AML-193 (cell line): ENCODE measurements around the gene ST8SIA3.

Experiments used
- DNase-seq, 2 experiments: peaks; one replicate each; lab custom pipeline; 2025; lab: John Stamatoyannopoulos, UW

ST8SIA3 gene, protein sequence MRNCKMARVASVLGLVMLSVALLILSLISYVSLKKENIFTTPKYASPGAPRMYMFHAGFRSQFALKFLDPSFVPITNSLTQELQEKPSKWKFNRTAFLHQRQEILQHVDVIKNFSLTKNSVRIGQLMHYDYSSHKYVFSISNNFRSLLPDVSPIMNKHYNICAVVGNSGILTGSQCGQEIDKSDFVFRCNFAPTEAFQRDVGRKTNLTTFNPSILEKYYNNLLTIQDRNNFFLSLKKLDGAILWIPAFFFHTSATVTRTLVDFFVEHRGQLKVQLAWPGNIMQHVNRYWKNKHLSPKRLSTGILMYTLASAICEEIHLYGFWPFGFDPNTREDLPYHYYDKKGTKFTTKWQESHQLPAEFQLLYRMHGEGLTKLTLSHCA

DNA sequence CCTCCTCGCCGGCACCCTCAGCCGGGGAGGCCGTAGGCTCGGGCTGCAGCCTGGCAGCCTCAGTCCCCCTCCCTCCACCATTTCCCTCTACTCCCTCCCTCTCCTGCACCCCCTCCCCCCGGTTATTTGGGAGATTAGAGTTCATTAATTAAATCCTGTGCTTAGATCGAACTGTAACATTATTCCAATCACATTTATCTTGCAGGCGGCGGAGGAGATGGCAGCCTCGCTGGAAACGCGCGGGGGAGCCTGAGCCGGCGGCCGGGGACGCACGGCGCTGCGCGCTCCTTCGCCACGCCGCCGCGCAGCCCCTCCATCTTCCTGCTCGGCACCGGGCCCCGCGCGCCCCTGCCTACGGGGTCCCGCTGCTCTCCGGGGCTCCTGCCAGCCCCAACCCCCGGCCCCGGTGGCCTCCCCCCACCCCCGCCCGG, at the start of gene ST8SIA3:
Gene ST8SIA3 (plus strand): TSS at position 287 of the 431 bp plus-strand sequence. CDS start 290 bp downstream, outside the sequence.
- DNase-seq, result no peak

DNA sequence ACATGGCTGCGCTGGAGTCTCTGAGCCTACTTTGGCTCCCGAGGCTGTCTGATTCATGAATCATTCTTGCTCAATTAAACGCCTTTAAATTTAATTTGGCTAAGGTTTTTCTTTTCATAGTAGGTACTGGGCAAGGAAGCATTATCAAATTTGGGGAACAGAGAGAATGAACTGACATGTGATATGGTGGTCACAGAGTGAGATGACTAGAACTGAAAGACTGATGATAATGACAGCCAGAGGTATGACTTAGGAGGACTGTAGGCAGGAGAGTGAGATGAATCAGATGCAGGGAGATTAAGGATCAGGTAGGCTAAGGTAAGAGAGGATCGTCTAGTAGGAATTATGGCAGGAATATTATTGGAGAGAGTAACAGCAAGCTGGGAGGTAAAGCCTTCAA, 40.9 kb upstream of the ST8SIA3 start:
- no peak for DNase-seq

DNA sequence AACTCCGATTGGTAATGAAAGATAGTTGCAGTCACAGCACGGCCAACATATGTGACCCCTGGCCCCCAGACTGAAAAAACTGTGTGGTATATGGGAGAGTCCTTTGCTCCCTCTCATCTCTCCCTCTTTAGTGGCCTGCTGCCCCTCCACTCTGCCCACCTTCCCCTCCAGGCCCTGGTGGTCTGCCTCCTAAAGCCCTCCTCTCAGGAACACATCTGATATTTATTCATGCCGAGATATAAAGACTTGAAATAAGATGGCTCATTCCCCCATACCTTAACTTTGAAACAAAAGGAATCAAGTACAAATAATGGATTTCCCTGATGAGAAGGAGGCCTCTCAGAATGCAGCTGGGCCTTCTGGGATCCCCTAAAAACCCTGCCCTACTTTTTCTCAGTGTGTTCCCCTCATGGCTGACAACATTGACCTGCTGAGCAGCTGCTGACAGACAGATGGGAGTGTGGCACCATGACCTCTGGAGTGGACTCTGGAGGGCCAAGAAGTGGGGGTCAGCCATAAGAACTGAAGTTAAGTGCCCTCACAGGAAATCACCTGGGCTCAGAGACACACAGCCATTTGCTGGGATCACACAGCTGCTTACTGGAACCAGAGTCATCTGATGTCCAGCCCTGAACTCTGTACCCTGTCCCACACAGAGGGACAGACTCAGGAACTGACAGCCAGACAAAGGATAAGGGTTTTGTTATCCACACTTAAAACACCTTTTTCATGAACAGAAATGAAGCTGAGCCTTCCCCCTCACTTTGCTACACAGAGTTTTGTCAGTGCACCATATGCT, 39.8 kb upstream of the ST8SIA3 start:
- no peak for DNase-seq

DNA sequence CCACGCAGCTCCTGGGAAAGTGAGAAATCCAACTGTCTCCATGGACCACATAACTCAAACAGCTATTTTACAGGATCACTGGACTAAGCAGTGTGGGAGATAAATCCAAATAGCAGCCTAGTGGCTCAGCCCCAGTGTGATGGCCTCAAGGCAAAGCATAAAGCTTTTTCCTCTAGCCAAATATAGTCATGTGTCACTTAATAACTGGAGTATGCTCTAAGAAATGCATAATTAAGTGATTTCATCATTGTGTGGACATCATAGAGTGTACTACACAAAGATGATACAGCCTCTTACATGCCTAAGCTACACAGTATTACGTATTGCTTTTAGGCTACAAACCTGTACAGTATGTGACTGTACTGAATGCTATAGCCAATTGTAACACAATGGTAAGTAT, 31.8 kb upstream of the ST8SIA3 start:
- DNase-seq, result no peak

DNA sequence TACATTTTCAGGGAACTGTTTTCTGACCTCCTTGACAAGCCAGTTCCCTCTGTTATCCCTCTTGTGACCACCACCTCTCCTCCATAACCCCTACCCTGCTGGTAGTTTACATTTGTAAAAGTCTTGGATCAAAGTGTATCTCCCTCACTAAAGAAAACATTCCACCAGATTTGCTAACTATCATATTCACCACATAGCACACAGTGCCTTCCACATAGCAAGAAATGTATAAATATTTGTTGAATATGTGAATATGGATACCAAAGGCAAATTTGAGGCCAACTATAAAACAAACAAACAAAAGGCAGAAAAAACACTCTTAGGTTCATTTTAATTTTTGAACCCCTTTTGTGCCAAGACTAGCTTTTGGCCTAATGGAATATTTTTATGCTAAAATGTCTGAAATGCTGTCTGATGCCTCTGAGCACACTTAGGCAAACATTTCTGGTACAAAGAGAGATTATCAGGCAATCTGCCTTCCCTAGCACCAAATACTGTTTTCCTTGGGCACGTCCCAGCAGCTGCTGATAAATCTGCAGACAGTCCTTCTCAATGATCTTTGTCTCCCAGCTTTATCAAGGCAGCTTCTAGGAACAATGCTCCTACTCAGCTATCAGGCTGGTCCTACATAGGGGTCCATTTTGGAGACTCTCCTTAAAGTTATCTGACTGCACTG, 26.7 kb upstream of the ST8SIA3 start:
- no peak for DNase-seq

DNA sequence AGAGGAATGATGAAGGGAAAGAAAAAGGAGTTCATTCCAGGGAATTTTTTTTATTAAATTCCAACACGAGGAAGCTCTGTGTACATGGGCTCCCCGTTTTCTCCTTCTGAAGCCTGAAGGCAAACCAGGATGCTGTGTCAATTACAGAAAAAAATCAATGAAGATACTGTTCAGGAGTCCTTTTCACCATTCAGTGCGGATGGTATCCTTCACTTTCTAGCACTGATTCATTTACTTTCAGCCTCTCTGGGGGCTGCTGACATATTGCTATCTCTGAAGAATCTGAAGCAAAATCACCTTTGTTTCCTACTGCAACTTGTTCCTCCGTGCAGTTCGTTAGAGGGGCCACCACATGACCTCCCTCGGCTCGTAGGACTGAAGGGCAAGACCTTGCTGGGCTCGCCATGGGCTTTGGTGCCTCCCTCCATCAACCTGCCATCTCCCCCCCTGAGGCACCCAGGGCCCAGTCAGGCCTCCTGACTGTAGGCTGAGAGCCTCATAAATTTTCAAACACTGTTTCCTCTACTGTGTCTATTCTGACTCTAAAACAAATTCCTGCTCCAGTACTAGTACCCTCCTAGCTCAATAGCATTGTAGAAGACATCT, 25.5 kb upstream of the ST8SIA3 start:
- no peak for DNase-seq

DNA sequence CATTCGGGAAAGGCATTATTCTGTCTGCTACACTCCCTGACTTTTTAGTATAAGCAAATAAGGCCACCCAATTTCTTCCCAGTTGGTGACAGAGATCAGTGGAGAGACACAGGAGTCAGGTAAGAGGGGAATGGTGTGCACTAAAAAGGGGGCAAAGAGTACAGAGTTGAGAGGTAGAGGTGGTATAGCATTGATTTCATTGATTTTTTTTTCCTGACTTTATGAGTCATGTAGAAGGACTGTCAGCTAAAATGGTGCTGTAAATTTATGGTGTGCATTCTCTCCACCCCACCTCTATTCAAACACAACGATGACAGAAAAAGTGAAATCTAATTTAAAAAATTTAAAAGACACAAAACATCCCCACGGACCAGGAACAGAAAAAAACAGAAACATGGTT, 23.7 kb upstream of the ST8SIA3 start:
- DNase-seq, result no peak

DNA sequence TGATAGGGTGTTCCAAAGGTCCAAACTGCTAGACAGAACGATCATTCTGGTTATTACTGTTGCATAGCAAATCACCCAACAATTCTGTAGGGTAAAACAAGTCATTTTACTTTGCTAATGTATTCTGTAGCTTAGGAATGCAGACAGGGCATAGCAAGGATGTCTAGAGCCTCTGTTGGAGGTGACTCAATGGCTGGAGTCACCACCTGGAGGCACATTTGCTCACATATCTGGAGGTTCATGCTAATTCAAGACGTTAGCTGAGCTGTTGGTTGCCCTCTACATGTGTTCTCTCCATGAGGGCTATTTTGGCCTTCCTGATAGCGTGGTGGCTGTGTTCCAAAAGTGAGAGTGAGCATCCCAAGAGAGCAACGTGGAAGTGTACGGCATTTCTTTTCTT, 22.5 kb upstream of the ST8SIA3 start:
- no peak for DNase-seq

DNA sequence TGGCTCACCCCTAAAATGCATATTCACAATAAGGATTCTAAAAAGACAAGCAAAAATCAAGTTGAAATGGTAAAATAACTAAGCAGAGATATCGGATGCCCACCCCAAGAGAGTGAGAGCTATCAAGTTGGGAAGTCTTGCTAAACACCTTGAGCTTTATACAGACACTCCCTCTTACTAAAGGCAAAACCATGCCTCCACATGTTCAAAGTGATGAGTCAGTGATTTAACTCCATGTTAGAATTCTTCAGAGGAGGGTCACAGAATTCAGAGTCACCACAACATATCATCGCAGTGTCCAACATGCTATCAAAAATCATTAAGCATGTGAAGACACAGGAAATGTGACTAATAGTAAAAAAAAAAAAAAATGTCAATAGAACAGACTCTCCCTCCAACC, 20.6 kb upstream of the ST8SIA3 start:
- DNase-seq, result no peak

DNA sequence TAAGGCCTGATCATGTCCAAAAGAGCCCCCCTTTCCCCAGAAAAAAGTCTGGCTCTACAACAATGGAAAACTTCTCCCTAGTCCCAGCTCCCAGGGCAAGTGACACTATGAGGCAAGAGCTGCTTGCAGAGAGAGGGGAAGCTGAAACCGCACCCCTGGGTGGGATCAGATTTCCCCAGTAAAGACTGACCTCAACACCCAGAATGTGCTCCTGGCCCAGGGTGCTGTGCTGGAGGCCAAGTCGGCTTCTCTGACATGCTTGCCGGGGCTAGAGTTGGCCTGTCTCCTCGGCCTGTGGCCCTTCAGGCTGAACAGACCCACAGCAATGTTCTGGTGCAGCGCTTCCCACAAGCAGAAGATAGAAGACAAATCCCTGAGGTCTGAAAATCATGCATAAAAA, 18.4 kb upstream of the ST8SIA3 start:
- DNase-seq, result no peak

DNA sequence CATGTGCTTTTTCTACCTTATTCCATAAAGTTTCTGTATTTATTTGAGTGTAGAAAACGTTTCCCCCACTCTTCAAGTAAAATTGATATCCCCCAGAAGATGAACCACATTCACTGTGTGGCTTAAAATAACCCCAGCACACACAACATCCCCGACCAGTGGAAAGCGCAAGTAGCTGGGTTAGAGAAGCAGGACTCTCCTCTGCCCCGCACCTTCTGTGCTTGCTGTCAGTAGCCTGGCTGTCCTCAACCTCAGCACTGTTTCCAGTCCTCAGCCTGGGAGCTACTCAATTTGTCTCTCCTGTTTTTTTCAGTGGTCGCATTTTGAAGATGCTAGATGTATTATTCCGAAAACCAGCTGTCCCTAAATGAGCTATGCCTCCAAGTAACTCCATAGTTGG, 18.0 kb upstream of the ST8SIA3 start:
- no peak for DNase-seq

DNA sequence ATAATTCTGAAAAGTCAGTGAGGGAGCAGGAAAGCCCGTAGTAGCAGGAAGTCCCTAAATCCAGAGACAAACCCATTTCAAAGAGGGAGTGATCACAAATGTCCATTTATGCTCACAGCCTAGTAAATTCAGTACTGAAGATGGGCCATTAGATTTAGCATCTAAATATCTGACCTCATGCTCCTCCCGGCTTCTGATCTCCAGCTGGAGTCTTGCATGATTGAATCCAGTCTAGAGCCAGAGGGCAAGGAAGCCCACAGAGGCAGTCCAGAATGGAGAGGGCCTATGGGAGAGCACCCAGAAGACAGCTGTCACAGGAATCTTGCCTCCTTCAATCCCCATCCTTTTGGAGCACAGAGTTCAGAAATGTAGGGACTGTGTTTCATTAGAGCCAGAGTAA, 16.0 kb upstream of the ST8SIA3 start:
- no peak for DNase-seq

DNA sequence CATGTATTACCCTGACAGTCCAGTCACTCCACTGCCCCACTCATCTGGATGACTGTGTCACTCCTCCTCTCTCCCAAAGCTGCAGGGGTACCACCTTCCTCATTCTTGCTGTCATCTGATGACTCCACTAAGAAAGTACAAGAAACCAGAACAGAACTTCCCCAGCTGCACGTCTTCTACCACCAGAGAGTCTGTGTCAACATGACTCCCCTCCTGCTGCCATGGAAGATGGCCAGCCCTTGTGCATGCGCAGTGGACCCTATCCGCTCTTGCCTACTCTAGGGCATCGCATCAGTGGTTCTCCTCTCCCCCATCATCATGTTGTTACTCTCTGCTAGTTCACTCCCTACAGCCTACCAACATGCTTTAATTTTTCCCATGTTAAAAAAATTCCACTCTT, 14.5 kb upstream of the ST8SIA3 start:
- no peak for DNase-seq

DNA sequence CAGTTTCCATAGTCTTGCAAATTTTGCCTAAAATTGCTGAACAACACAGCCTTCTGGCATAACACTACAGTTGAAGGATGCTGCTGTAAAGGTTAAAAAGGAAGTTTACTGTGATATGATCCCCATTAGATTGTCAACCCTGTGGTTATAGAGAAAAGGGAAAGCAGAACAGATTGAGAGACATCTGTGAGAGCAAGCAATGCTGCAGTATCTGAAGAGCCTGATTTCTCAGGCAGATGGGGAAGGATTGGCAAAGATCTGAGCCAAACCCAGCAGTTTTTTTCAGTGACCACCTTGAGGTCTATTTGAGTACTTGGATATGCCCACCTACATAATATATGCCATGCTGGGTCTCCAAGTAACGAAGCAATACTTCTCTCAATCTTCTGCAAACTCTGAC, 8.5 kb upstream of the ST8SIA3 start:
- DNase-seq, result no peak

DNA sequence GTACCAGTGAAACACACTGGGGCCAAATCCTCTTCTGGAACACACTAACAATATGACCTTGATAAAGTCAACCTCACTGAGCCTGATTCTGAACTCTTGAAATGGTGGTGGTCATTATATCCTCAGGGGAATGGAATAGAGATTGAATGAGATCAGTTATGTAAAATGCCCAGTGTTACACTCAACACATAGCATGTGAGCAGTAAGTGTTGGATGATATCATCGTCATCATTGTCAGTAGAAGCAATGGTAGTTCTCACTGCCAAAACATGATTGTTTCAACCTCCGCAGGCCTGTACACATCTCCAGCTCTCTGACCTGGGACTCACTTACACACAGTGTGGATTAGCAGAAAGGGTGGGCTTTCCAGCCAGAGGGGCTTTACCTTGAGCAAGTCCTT, 5.5 kb upstream of the ST8SIA3 start:
- DNase-seq, result no peak

DNA sequence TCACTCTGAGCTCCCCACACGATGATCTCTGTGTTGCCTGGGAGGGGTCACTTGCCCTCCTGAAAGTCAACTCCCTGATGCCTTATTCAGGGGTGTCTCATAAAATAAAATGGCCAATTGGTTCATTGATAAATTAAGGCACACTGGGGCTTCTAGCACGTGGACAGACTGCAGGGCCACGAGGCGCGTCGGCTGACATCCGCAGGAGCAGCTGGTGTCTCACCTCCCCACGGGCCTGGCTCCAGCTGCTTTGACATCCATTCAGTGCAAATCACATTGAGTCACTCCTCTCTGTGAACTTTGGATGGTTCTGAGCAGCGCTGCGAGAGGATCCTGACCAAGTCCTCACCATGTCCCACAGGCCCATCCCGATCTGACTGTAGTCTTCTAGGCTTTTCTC, 4.6 kb upstream of the ST8SIA3 start:
- no peak for DNase-seq

DNA sequence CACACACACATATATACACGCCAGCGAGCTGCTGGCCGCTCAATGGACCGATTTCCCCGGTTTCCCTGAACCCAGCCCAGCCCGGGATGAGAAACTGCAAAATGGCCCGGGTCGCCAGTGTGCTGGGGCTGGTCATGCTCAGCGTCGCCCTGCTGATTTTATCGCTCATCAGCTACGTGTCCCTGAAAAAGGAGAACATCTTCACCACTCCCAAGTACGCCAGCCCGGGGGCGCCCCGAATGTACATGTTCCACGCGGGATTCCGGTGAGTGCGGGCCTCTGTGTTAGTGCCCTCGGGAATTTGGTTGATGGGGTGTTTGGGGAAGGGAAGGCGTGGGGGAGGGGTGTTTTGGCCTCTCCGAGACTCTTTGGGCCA, 392 bp downstream of the ST8SIA3 start:
- no peak for DNase-seq

DNA sequence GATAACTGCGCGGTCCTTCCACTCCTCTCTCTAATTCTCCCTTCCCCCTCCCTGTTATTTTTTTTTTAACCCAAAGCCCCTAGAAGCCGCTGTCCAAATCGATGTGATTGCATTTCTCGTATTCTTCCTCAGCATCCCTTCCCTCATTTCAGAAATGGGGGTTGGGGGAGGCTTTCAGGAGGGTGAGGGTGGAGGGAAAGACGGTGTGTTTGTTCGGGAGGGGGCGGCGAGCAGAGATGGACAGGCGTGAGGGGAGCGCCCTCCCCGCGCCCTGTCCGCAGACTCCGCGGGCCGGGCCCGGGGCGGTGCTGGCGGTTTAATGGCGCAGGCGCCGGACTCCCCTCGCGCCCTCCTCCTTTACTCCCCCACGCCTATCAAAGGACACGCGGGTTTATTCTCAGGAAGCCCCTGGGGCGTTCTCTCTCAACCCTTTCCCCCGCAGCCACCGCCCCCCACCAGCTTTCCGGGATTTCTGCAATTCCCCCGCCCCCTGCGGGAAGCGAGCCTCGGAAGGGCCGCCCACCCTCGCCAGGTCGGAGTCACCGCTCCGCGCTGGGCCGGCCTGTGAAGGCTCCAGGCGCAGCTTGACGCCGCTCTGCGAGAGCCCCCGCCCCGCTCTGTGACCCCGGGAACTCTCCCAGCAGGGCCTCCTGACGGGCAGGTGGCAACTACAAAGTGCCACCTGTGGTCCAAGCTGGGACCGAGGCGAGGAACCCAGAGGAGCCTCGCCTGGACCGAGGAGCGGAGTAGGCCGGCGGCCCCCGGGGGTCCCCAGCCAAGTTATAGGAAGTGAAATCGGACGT, 981 bp downstream of the ST8SIA3 start:
- no peak for DNase-seq

DNA sequence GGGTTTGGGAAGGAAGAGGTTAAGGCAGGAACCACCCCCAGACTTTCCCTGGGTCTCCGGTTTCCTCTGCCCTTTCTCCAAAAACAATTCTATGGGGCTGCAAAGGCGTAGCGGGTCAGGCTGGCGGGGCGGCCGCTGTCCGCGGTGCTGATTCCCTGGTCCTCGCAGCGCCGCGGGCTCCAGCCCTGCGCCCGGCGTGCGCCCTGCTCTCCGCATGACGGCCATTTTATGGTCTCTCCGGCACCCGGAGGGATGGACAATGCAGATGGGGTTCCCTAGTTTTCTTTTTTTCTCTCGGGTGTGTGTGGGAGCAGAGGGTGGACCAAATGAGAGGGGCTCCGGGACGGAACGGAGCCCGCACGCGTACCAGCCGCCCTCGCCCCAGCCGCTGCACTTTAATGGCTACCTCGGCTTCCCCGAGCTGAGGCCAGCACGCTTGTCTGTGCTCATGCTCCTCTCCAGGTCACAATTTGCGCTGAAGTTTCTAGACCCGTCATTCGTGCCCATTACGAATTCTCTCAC, 1.6 kb downstream of the ST8SIA3 start:
- DNase-seq, result no peak

DNA sequence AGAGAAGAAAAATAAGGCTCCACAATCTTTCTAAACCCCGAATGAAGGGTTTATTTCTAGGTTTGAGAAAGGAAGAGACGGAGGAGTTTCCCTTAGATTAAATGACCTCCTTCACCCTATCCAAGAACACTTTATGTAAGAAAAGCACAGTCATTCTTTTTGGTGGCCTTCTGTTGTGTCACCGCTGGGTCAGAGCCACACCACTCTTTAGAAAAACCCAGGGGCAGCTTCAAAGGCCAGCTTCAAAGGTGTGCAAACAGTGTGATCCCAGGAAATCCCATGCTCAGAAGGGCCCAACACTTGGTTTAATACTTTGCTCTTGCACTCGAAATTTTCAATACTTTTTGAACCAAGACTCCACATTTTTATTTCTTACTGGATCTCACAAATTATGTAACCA, 7.1 kb downstream of the ST8SIA3 start:
- no peak for DNase-seq

DNA sequence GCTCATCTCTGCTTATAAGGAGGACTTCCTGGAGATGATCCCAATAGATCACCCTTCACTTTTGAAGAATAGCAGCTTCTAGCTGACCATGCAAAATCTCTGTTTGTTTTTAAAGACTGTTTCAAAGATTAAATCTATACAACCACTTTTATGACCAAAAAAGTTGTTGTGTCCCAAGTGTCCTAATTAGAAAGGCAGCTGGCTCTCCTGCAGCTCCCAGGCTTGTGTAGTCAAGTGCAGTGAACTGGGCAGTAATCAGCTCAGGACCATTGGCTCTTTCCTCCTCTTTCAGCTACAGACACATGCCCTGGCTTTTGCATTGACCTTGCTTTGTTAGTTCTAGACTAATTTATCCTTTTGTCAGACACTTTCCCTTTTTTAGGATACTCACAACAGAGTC, 10.4 kb downstream of the ST8SIA3 start:
- no peak for DNase-seq
